Neural crest cell (in vitro differentiated cells): ENCODE data around the gene CYFIP1. TPM values are rescaled to one million over a fixed set of nuclear protein-coding genes. Genes with fewer than 3 reads are reported as not detected.

Experiments
- DNase-seq: peaks from one replicate; pipeline ENCODE4 v3.0.0; 2021; ENCODE audit warnings: low read depth, mixed read lengths, low spot score
- H3K27ac Mint-ChIP-seq: one replicate; pipeline ENCODE4 v1.8.0; 2021; ENCODE audit warnings: mild to moderate bottlenecking, mixed read lengths; ENCODE audit not compliant: unreplicated experiment
- H3K27me3 Mint-ChIP-seq: 2 replicates; pipeline ENCODE4 v1.8.0; 2021; ENCODE audit warnings: low read depth, mild to moderate bottlenecking, mixed read lengths
- H3K36me3 Mint-ChIP-seq: 2 replicates; pipeline ENCODE4 v1.8.0; 2021; ENCODE audit warnings: low read depth, mild to moderate bottlenecking, mixed read lengths
- H3K4me1 Mint-ChIP-seq: 2 replicates; pipeline ENCODE4 v1.8.0; 2021; ENCODE audit warnings: mixed read lengths
- H3K4me3 Mint-ChIP-seq: one replicate; pipeline ENCODE4 v1.8.0; 2021; ENCODE audit warnings: mild to moderate bottlenecking, mixed read lengths
- H3K9me3 Mint-ChIP-seq: 2 replicates; pipeline ENCODE4 v1.8.0; 2021; ENCODE audit warnings: mixed read lengths
- CTCF ChIP-seq: fragments of 200-600 bp; sonication (generic); conservative IDR thresholded peaks from 2 replicates; pipeline ENCODE4 v1.5.0; 2021; ENCODE audit warnings: antibody characterized with exemption, mild to moderate bottlenecking
- total RNA-seq: library from RNA; stranded (reverse); gene quantifications from 2 replicates; pipeline ENCODE4 v1.2.1, GENCODE V29; 2021

The CYFIP1 gene
- total RNA-seq, 1 donor from 2014 or later, result 116 TPM

GRCh38 chr15:22846073-22846472 is 134.1 kb downstream of the CYFIP1 start:
- TF ChIP-seq CTCF, result no peak
- no peak for DNase-seq
- Mint-ChIP-seq H3K9me3 (no peaks in the 10 kb centered on the region), H3K27me3 (no peaks in the 10 kb centered on the region), H3K36me3 (peaks cover 2% of the 10 kb centered on the region), H3K4me1 (peaks cover 19% of the 10 kb centered on the region), H3K27ac (no peak overlapping the region), H3K4me3 (no peak overlapping the region)

- Mint-ChIP-seq H3K36me3 (peaks cover 2% of the 10 kb centered on the region), H3K27ac (no peak overlapping the region), H3K4me1 (peaks cover 26% of the 10 kb centered on the region), H3K9me3 (no peaks in the 10 kb centered on the region), H3K4me3 (no peak overlapping the region), H3K27me3 (no peaks in the 10 kb centered on the region)
- no peak for DNase-seq
- TF ChIP-seq CTCF, result no peak
Measured at GRCh38 chr15:22845289-22845900, 134.8 kb downstream of the CYFIP1 start.

GRCh38 chr15:22844421-22845288 is 135.5 kb downstream of the CYFIP1 start:
- Mint-ChIP-seq H3K9me3 (no peaks in the 10 kb centered on the region), H3K27me3 (no peaks in the 10 kb centered on the region), H3K27ac (no peak overlapping the region), H3K36me3 (peaks cover 2% of the 10 kb centered on the region), H3K4me1 (peaks cover 32% of the 10 kb centered on the region), H3K4me3 (peak overlapping the region; percentile 31)
- DNase-seq, result no peak
- no peak for TF ChIP-seq CTCF

- TF ChIP-seq CTCF, result no peak
- peak overlapping the region; percentile 96 for H3K4me3 Mint-ChIP-seq
- H3K27ac Mint-ChIP-seq, result peak overlapping the region; percentile 91
- peaks cover 2% of the 10 kb centered on the region for H3K36me3 Mint-ChIP-seq
- no peak for DNase-seq
- peaks cover 31% of the 10 kb centered on the region for H3K4me1 Mint-ChIP-seq
- no peaks in the 10 kb centered on the region for H3K9me3 Mint-ChIP-seq
- no peaks in the 10 kb centered on the region for H3K27me3 Mint-ChIP-seq
Measured at GRCh38 chr15:22839046-22839695, 141.0 kb downstream of the CYFIP1 start.

GRCh38 chr15:22838292-22839042 is 141.7 kb downstream of the CYFIP1 start, which contains the start of gene NIPA2:
Gene NIPA2, plus strand, starts transcription at chr15:22838666. Its CDS starts 13,066 bp downstream, at chr15:22851732.
- peak; percentile 99 for DNase-seq
- H3K27ac Mint-ChIP-seq, result peak within 1 kb of the TSS; percentile 91
- no peaks in the 10 kb centered on the region for H3K9me3 Mint-ChIP-seq
- H3K4me3 Mint-ChIP-seq, result peak within 1 kb of the TSS; percentile 96
- H3K36me3 Mint-ChIP-seq, result peaks cover 2% of the 10 kb centered on the region
- peaks cover 2% of the 10 kb centered on the region for H3K27me3 Mint-ChIP-seq
- peak; percentile 24 for TF ChIP-seq CTCF
- H3K4me1 Mint-ChIP-seq, result peaks cover 31% of the 10 kb centered on the region
